ENCODE data around the gene P2RY10. TPM values are rescaled to one million over a fixed set of nuclear protein-coding genes. Genes with fewer than 3 reads are reported as not detected.
"Not testable (repeated sequence)": the region's sequence is repeated elsewhere in the genome, so short reads cannot be mapped to it uniquely, and the experiment has no call there.

P2RY10 gene
- total RNA-seq, 1 experiment from 2014 or later, result not detected

DNA sequence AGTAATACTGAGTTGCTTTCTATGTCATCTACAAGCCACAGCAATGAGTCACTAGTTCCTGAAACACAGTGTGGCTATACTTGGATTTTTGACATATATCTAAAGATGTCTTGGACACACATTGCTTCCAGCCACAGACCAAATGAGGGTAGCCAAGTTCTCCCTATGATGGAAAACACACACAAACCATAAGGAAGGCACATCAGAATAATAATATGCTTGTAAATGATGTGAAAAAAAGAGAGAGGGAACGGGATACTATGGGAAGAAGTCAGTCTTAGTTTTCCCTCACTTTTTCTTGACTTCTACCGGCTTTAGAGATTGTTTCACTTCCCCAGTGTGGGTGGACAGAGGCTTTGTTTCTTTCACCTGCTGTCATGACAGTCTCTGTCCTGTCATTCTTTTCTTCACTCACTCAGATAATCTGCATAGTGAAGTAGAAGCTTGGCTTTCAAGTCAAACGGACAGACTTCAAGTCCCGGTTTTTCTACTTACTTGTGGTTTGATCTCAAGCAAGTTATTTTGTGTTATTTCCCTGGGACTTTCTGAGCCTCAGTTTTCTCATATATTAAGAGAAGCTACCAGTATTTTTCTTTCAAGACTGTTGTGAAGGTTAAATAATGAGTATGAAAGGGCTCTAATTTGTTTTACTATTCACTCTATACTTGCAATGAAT, 34.7 kb downstream of the P2RY10 start:
- Histone ChIP-seq H3K27me3 (ENCODE audit: control insufficient read depth, insufficient read depth, low read length) (no peaks in the 10 kb centered on the region), H3K36me3 (replicated peaks; ENCODE audit: control insufficient read depth, insufficient read depth, low read length) (no peaks in the 10 kb centered on the region), H3K4me3 (ENCODE audit: insufficient read depth, low read depth, low read length) (no peak overlapping the region)
- DNase-seq, result no peak

- Histone ChIP-seq H3K4me3 (ENCODE audit: insufficient read depth, low read depth, low read length) (no peak overlapping the region), H3K27me3 (ENCODE audit: control insufficient read depth, insufficient read depth, low read length) (no peaks in the 10 kb centered on the region), H3K36me3 (replicated peaks; ENCODE audit: control insufficient read depth, insufficient read depth, low read length) (no peaks in the 10 kb centered on the region)
- DNase-seq, result no peak
Observed at GRCh38 chrX:78989349-78989748, 44.2 kb downstream of the P2RY10 start.

DNA sequence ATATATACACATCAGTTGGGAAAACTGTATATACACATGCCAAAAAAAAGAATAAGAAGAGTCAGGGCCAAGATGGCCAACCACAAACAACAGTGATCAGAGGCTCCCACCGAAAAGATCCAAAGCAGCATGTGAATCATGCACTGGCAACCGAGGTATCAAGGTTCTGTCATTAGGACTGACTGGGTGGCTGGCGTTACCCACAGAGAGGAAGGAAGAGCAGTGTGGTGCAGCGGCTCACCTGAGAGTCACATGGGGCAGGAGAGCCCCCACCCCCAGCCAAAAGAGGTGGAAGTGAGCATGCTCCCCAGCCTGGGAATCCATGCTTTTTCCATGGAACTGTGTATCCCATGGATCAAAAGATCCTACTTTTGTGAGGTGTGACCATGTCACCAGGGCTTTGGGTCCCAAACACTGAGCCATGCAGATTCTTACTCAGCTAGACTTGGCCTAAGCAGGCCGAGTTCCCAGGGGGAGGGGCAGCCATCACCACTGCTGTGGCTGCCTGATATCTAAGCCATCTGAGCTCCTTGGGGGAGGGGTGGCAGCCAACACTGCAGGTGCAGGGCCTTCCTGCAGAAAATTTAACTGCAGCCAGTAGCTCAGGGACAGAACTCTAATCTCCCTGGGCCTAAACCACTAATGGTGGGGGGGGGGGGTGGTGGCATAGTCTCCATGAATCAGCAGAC, 52.8 kb downstream of the P2RY10 start:
- Histone ChIP-seq H3K4me3 (ENCODE audit: insufficient read depth, low read depth, low read length) (no peak overlapping the region), H3K27me3 (ENCODE audit: control insufficient read depth, insufficient read depth, low read length) (no peaks in the 10 kb centered on the region), H3K36me3 (replicated peaks; ENCODE audit: control insufficient read depth, insufficient read depth, low read length) (no peaks in the 10 kb centered on the region)
- DNase-seq, result no peak

GRCh38 chrX:79007540-79007939, 62.3 kb downstream of the P2RY10 start:
- DNase-seq; H3K27me3 ChIP-seq (ENCODE audit: control insufficient read depth, insufficient read depth, low read length); H3K36me3 ChIP-seq (replicated peaks; ENCODE audit: control insufficient read depth, insufficient read depth, low read length); H3K4me3 ChIP-seq (ENCODE audit: insufficient read depth, low read depth, low read length): not testable (repeated sequence)

Other genes starting within 250 kb of the P2RY10 start
- gene LPAR4, start 197.7 kb upstream of the P2RY10 start, total RNA-seq (2014; rRNA removed; shearing (Covaris generic)), result 2.9 and 3.3 TPM in 2 replicates
- gene GPR174, start 199.3 kb downstream of the P2RY10 start, total RNA-seq (2014; rRNA removed; shearing (Covaris generic)), result not detected in 2 replicates

Measured in H7 (cell line).